HEK293 (cell line): ENCODE measurements around the gene TSPEAR.

Experiments
- YY1 ChIP-seq: fragments of 450-650 bp; formaldehyde crosslinking; IDR thresholded peaks from 2 replicates; pipeline ENCODE4 v1.5.1; 2018; ENCODE audit warnings: missing biosample characterization, missing genetic modification characterization
- ZNF121 ChIP-seq: fragments of 450-650 bp; formaldehyde crosslinking; IDR thresholded peaks from 2 replicates; pipeline ENCODE4 v1.5.1; 2016; ENCODE audit warnings: missing biosample characterization, missing genetic modification characterization
- TF ChIP-seq, protein P1 (sequence below): fragments of 450-650 bp; formaldehyde crosslinking; IDR thresholded peaks from 2 replicates; pipeline ENCODE4 v1.5.1; 2016; ENCODE audit warnings: missing biosample characterization, missing genetic modification characterization

DNA sequence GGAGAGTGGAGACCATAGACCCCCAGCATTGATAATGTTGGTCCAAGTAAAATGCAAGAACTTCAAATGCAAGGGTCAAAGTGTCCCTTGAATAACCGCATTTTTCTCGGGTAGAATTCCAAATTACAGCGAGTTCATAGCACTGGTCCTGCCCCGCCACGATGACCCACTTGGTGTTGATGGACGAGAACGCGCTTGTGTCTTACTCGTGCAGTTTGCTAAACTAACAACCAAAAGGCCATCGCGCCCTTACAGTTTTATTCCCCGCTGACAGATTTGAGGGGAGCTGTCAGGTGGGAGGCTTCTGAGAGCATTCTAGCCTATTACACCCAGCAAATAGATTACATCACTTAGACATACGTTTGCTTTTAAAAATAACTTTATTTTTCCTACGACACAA, 17.3 kb upstream of the TSPEAR start:
- TF ChIP-seq, protein P1, sequence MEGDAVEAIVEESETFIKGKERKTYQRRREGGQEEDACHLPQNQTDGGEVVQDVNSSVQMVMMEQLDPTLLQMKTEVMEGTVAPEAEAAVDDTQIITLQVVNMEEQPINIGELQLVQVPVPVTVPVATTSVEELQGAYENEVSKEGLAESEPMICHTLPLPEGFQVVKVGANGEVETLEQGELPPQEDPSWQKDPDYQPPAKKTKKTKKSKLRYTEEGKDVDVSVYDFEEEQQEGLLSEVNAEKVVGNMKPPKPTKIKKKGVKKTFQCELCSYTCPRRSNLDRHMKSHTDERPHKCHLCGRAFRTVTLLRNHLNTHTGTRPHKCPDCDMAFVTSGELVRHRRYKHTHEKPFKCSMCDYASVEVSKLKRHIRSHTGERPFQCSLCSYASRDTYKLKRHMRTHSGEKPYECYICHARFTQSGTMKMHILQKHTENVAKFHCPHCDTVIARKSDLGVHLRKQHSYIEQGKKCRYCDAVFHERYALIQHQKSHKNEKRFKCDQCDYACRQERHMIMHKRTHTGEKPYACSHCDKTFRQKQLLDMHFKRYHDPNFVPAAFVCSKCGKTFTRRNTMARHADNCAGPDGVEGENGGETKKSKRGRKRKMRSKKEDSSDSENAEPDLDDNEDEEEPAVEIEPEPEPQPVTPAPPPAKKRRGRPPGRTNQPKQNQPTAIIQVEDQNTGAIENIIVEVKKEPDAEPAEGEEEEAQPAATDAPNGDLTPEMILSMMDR (tag by site-specific recombination), result no peak
- TF ChIP-seq YY1 (tag by site-specific recombination), result no peak
- no peak for TF ChIP-seq ZNF121 (tag by site-specific recombination)
